HG03432 (cell line): ENCODE data around the gene ZNF775.

Experiments
- ATAC-seq: cut with Tn5 transposase; IDR thresholded peaks from one replicate; pipeline ENCODE4 v1.9.1; 2021; ENCODE audit warnings: mild to moderate bottlenecking, moderate library complexity; ENCODE audit not compliant: unreplicated experiment

ZNF775 gene

DNA sequence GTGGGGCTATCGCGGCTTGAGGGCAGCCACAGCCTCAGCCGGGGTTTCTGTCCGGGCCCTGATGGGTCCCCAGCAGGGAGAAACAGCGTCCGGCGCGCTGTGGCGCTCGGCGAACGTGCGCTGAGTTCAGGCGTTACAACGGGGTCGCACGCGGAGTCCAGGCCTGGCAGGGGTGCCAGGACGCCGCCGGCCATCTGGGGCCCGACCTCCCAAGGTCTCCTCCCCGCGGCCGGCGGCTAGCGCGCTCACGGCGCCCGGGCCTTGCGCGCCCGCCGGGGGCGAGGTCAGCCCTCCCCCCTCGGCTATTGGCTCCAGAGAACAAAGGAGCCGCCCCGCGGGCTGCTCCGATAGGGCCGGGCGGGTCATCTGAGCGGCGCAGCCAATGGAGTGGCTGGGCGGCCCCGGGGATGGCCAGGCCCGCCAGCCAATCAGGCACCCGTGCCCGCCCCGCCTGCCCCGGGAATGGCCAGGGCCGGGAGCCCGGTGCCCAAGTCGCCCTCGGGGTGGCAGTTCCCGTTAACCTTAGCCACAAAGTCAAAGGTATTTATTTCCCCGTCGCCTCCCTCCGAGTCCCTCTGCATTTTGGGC lies at the start of gene ZNF775:
ZNF775 (plus strand) TSS at position 478 of the 588 bp plus-strand sequence. CDS start 9,141 bp downstream, outside the sequence.
- peak; percentile 80 for ATAC-seq

DNA sequence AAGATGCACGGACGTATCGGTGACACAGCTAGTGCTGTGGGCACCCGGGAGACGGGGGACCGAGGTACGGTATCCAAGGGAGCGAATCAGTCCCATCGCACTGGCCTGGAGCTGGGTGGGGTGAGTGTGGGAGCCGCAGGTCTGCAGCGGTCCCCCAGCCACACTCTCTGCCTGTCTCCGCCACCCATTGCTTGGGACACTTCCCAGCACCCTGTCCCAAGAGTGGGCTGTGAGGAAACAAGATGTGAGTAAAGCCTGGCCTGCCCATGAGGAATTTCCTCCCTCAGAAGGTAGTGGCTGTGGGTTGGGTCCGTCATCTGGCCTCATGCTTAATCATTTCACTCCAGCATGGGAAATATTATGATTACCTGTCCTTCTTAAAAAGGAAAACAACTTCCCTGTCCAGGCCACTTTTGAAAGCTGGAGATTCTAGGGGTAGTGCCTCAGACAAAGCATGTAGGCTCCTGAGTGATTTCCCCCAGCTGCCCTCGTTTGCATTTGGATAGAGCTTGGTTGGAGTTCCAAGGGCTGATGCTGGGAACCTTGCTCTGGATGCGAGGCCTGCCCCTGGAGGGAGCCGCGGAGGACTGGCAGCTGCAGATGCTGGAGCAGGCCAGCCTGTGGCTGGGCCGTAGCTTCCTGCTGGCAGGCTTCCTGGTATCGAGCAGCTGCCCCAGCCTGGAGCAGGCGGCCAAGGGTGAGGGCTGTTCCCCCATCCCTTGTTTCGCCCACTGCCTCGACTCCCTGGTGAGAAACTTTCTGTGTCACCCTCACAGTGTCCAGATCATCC lies 49.6 kb upstream of the ZNF775 start:
- no peak for ATAC-seq

GRCh38 chr7:150330211-150330885 lies 48.8 kb upstream of the ZNF775 start:
- ATAC-seq = no peak

DNA sequence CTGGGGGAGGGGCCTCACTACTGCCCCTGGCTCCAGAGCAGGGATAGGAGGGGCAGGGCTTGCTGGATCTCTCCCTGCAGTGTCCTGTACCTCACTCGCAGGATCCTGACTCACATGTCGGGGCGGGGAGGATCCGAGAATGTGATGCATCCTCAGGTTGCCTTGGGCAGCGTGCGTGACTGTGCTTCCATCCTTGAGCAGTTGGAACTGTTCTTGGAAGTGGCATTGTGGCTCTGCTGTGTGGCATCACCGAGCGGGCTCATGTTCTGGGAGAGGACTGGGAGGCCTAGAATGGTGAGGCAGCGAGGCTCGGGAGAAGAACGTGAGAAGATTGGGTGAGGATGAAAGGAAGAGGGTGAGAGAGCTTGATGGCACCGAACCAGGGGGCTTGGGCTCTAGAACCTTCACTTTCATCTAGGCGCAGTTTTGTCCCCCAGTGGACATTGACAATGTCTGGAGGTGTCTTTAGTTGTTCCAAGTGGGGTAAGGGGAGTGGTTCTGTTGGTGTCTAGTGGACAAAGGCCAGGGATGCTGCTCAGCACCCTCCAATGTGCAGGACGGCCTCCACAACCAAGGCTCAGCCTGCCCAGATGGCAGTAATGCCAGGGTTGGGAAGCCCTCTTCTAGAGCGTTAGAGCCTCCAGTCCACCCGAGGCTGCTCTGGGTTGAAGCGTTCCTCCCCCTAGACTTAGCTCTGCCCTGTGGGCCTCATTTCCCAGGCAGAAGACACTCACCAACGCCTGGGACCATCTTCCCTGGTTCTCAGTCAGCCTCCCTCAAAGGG lies 46.1 kb upstream of the ZNF775 start:
- no peak for ATAC-seq

- no peak for ATAC-seq
These were observed 45.5 kb upstream of the ZNF775 start for GRCh38 chr7:150333659-150334058.

- ATAC-seq = no peak
These were observed 45.0 kb upstream of the ZNF775 start for GRCh38 chr7:150334108-150334507.

- ATAC-seq = no peak
These were observed 43.9 kb upstream of the ZNF775 start for GRCh38 chr7:150335108-150335773.

DNA sequence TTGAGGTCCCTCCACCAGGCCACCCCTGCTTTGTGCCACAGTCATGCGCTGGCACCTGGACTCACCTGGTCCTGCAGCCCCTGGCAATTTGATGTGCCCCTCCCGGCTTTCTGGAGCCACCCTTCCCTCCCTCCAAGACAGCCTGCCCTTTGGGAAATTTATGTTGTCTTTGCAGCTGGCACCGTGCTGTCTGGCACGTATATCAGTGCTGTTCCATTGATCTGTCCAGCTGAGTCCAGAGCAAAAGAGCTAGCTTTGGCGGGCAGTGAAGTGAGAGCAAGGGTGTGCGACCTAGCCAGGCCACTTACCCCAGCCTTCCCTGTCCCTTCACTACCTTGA lies 43.4 kb upstream of the ZNF775 start:
- no peak for ATAC-seq

GRCh38 chr7:150336746-150337145 lies 42.4 kb upstream of the ZNF775 start:
- ATAC-seq = no peak

- no peak for ATAC-seq
These were observed 42.0 kb upstream of the ZNF775 start for GRCh38 chr7:150337179-150337578.

GRCh38 chr7:150337659-150338081 lies 41.5 kb upstream of the ZNF775 start:
- no peak for ATAC-seq

DNA sequence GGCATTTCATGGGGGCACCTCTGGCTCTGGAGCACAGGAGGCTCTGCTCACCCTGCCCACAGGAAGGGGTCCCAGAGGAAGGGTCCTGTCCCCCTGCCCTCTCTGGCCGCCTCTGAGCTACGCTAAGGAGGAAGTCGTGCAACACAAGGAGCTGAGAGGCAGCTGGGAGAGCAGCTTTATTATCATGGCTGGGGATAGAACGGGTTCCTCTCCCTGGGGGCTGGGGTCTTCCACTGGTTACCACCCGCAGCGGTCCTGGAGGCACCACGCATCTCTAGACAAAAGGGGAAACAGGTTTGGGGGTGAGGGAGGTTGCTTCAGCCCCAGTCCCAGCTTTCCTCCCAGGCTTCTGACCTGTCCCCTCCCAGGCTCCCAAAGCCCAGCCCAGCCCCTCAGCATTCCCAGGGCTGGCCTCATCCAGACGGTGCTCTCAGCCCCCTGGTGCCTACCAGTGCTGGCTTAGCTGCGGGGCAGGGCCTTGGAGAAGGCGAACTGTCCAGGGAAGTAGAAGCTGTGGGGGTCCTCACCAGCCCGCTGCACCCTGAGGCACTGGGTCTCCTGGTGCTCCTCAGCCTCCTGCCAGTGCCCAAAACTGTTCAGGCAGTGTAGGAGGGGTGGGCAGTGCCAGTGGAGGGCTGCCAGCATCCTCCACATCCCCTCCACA lies 40.8 kb upstream of the ZNF775 start:
- ATAC-seq = no peak

DNA sequence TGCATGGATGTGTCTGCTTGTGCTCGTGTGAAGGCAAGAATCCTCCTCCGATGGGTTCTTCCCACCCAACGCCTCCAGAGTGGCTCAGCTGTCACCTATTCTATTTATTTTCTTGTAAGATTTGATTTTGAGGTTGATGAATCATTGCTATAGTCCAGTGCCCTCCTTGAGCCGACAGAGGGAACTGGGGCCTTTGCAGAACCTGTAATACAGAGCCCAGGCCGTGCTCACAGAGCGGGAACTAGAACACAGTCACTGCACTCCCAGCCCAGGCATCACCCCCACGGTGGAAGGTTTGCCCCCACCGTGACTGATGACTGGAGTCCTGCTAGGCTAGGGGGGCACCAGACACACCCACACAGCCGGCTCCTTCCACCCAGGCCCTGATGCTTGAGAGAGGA lies 39.7 kb upstream of the ZNF775 start:
- ATAC-seq = peak; percentile 50

GRCh38 chr7:150340024-150340749 lies 38.9 kb upstream of the ZNF775 start:
- ATAC-seq = peak; percentile 35

DNA sequence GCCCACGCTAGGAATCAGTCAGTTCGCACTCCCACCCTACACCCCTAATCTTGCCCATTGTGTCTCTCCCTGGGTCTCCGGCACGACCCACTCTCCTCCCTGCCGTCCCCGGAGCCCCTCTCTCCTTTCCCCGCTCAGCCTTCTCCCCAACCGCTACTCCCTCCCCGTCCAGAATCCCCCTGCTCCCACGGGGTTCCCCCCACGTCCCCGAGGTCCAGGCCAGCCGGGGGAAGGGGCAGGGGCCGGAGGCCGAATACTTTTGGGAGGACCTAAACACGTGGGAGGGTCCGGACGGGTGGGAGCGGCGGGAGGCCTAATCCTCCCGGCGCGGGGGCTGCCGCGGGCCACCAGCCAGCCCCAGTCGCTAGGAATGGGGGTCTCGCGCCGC lies 38.3 kb upstream of the ZNF775 start:
- no peak for ATAC-seq

DNA sequence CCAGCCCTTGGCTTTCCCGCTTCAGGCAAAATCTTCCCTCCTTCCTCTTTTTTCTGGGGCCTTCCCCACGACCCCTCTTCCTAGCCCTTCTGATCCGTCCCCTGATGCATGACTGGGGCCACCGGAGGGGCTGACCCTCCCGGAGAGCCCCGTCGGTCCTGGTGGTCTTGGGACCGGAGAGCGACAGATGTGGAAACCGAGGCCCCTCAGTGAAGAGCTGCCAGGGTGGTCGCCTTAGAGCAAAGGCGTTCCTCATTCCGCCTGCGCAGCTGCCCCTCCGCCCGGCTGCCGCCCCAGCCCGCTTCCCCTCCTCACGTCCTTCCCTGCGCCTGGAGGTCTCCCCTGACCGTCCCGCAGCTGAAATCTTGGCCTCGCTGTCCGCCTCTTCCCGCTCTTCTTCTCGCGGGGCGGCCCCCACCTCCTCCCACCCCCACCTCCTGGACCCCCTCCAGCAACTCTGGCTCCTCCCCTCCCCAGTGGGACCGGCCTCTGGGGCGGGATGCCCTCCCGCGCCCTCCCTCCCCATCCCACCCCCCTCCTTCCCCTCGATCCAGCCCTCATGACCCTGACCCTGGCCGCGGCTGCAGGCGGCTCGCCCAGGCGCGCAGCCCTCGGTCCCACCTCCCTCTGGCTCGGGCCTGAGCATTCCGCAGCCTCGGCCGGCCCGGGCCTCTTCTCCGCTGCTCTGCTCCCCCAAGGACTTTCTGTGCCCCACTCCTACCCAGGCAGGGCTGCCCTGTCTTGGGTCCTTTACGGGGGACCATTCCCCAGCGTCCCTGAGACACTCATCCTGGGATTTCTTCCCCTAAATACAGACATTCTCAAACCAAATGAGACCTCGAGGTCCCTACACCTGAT lies 37.6 kb upstream of the ZNF775 start, which contains the start of gene RARRES2:
RARRES2 (minus strand) TSS at position 367 of the 858 bp plus-strand sequence. CDS start 1,020 bp downstream, outside the sequence.
- no peak for ATAC-seq

GRCh38 chr7:150342121-150342408 lies 37.1 kb upstream of the ZNF775 start:
- ATAC-seq = no peak

- ATAC-seq = no peak
These were observed 35.9 kb upstream of the ZNF775 start for GRCh38 chr7:150343225-150343624.

DNA sequence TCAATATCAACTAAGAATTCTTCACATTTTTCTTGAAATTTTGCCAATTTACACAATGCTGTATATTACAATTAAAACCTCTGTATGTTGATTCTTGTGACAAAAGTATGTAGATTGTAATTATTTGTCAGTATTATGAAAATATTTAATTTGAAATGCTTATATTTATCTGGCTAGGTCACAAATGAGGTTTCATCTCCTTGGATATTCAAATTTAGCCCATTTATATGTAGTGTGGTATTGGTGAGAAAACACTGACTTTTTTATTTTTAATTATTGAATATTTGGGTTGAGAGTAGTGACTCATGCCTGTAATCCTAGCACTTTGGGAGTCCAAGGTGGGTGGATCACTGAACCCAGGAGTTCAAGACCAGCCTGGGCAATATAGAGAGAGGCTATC lies 34.8 kb upstream of the ZNF775 start:
- no peak for ATAC-seq
